Hematopoietic multipotent progenitor cell treated with erythropoietin and hydrocortisone succinate and interleukin-3 and kit ligand, for 4 days (in vitro differentiated cells): ENCODE results near the gene CLDN9.
A peak's percentile ranks its signal among the peaks of the same experiment; 100 is the strongest.

Experiments
- DNase-seq: peaks from one replicate; pipeline ENCODE4 v3.0.0-alpha.2; 2015

The CLDN9 gene

DNA sequence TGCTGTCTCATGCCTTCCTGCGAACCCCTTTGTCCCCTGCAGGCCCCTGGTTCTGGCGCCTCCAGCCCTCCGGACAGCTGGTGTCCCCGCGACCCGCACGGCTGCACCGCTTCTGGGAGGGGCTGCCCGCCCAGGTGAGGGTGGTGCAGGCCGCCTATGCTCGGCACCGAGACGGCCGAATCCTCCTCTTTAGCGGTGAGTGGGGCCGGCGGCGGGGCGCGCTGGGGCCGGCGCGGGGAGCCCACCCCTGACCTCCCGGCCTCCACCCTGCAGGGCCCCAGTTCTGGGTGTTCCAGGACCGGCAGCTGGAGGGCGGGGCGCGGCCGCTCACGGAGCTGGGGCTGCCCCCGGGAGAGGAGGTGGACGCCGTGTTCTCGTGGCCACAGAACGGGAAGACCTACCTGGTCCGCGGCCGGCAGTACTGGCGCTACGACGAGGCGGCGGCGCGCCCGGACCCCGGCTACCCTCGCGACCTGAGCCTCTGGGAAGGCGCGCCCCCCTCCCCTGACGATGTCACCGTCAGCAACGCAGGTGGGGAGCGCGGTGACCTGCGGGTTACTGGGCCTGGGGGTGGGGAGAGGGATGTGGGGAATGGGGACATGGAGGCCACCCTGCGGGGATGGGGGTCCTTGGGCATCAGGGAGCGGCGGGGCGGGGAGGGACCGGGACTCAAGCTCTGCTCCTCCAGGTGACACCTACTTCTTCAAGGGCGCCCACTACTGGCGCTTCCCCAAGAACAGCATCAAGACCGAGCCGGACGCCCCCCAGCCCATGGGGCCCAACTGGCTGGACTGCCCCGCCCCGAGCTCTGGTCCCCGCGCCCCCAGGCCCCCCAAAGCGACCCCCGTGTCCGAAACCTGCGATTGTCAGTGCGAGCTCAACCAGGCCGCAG, 45.7 kb downstream of the CLDN9 start:
- peak; percentile 70 for DNase-seq

GRCh38 chr16:3059041-3059722, 46.5 kb downstream of the CLDN9 start:
- peak; percentile 92 for DNase-seq

- no peak for DNase-seq
Measured at GRCh38 chr16:3059723-3060242, 47.1 kb downstream of the CLDN9 start.

- DNase-seq, result no peak
Measured at GRCh38 chr16:3060339-3061127, 47.8 kb downstream of the CLDN9 start.

GRCh38 chr16:3062553-3062952, 49.8 kb downstream of the CLDN9 start:
- no peak for DNase-seq

- no peak for DNase-seq
Measured at GRCh38 chr16:3063625-3064386, 51.1 kb downstream of the CLDN9 start.
